Prostate gland (tissue), 2 donors: Measurements from ENCODE around the gene MBOAT2. TPM values are rescaled to one million over a fixed set of nuclear protein-coding genes. Genes with fewer than 3 reads are reported as not detected.

Source experiments
- DNase-seq: peaks from one replicate; pipeline ENCODE4 v3.0.0-alpha.2; 2019; ENCODE audit warnings: low spot score
- H3K27ac ChIP-seq, 2 donors: fragments of 200-600 bp; sonication (generic); 2 replicates each; pipeline ENCODE4 v1.5.1; 2017 to 2019
- H3K27me3 ChIP-seq: fragments of 200-600 bp; sonication (generic); replicated peaks from 2 replicates; pipeline ENCODE4 v1.5.1; 2019; ENCODE audit not compliant: insufficient read depth
- H3K36me3 ChIP-seq, 2 donors: fragments of 200-600 bp; sonication (generic); 1 replicate in 1 of 2; 2 replicates in 1 of 2; pipeline versions ENCODE4 v1.5.1 to v1.8.1; 2017 to 2019
- H3K4me1 ChIP-seq: fragments of 200-600 bp; sonication (generic); replicated peaks from 2 replicates; pipeline ENCODE4 v1.5.1; 2019
- H3K4me3 ChIP-seq, 2 donors: fragments of 200-600 bp; sonication (generic); 2 replicates each; pipeline ENCODE4 v1.5.1; 2017 to 2019
- H3K9me3 ChIP-seq: fragments of 200-600 bp; sonication (generic); 2 replicates; pipeline ENCODE4 v1.5.1; 2017
- CTCF ChIP-seq, 4 experiments: fragments of 200-600 bp in 2 of 4; fragments of 450-650 bp in 2 of 4; sonication (generic) in 2 of 4; IDR thresholded peaks; 1 replicate in 3 of 4; 2 replicates in 1 of 4; pipeline ENCODE4 v1.5.1; 2016 to 2019; ENCODE audit warnings: antibody characterized with exemption in 4 of 4, mild to moderate bottlenecking in 2 of 4, moderate library complexity in 2 of 4
- POLR2A ChIP-seq: fragments of 450-650 bp; IDR thresholded peaks from one replicate; pipeline ENCODE4 v1.6.1; 2016; ENCODE audit warnings: antibody characterized with exemption, mild to moderate bottlenecking
- POLR2AphosphoS5 ChIP-seq: sonication (generic); formaldehyde crosslinking; IDR thresholded peaks from one replicate; pipeline ENCODE4 v1.6.1; 2017; ENCODE audit warnings: antibody characterized with exemption
- WGBS: methylation state at CpG from one replicate; pipeline ENCODE4 v1.1.5; 2018; 5-methylcytosine and 5-hydroxymethylcytosine counted together
- intact Hi-C: fragments of 100-400 bp; cut with DNase I; formaldehyde crosslinking; loops from one replicate; pipeline ENCODE4 v1.14.2; 2022
- total RNA-seq, 2 donors: library from RNA; depleted of rRNA; stranded (reverse); fragments of >200 nt; gene quantifications; one replicate each; pipeline ENCODE4 v1.1.0, GENCODE V29; 2016

MBOAT2 gene
- total RNA-seq, 2 donors from 2014 or later = 20.3 to 40.2 TPM

- intact Hi-C loops = no loop called here
- WGBS = 83% methylated on average over 9 of the region's 9 CpGs
Observed at GRCh38 chr2:8966123-8966908, 37.2 kb downstream of the MBOAT2 start.

DNA sequence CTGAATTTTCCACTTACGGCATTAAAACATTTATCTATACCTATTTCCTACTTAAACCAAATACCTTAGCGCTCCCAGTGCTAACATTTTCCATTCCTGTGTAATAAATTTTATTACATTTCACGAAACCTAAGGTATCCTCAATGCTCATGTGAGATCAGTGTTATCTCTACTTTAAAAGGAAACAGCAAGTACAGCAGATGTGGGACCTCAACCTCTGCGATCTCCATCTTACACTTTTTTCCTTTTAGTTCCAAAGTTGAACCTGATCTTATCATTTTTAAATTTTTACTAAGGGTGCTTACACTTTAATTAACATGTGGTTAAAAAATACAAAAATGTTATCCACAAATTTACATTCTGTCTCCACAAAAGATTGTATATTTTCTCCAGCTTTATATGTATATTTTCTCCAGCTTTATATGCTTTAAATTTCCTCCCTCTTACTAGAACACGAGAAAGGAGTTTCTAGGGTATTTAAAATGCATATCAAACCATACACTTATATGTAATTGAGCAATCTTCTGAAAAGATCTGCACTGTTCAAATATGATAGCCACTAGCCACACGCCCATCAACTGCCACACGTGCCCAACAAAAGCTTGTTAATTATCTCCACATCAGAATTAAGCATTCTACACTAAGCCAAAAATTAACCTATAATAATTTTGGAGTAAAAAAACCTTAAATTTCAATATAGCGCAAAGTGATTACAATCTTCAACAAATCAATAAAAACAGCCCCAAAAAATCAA lies 38.1 kb downstream of the MBOAT2 start:
- TF ChIP-seq POLR2AphosphoS5 = no peak
- TF ChIP-seq CTCF (IDR thresholded peaks at IDR 0.05) = no peak
- no peak for TF ChIP-seq POLR2A
- no peaks in the 10 kb centered on the region for H3K9me3 ChIP-seq
- WGBS = 74% methylated on average over 8 of the region's 8 CpGs

More at GRCh38 chr2:8966123-8966908, 37.2 kb downstream of the MBOAT2 start:
- no peak overlapping the region for H3K27ac ChIP-seq
- no peaks in the 10 kb centered on the region for H3K4me1 ChIP-seq
- H3K9me3 ChIP-seq = no peaks in the 10 kb centered on the region
- no peaks in the 10 kb centered on the region for H3K36me3 ChIP-seq
- no peak overlapping the region for H3K4me3 ChIP-seq
- TF ChIP-seq CTCF (IDR thresholded peaks at IDR 0.05) = no peak
- no peak for TF ChIP-seq POLR2A
- no peak for TF ChIP-seq POLR2AphosphoS5
- no peaks in the 10 kb centered on the region for H3K27me3 ChIP-seq
- DNase-seq = no peak

DNA sequence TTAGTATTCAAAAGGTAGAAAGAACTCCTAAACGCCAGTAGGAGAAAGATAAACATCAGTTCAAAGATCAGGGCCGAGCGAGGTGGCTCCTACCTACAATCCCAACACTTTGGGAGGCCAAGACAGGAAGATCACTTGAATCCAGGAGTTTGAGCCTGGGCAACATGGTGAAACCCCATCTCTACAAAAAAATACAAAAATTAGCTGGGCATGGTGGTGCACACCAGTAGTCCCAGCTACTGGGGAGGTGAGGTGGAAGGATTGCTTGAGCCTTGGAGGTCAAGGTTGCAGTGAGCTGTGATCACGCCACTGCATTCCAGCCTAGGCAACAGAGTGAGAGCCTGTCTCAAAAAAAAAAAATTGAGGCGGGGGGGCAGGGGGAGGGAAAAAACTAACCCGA lies 40.6 kb downstream of the MBOAT2 start:
- 95% methylated on average over 6 of the region's 6 CpGs for WGBS
- no peak for DNase-seq
- Histone ChIP-seq H3K27me3 (no peaks in the 10 kb centered on the region), H3K9me3 (no peaks in the 10 kb centered on the region), H3K4me1 (no peaks in the 10 kb centered on the region), H3K36me3 (no peaks in the 10 kb centered on the region), H3K27ac (no peak overlapping the region), H3K4me3 (no peak overlapping the region)
- TF ChIP-seq CTCF (IDR thresholded peaks at IDR 0.05) (no peak), POLR2A (no peak), POLR2AphosphoS5 (no peak)
- intact Hi-C loops = no loop called here

More for the DNA sequence above, 38.1 kb downstream of the MBOAT2 start:
- intact Hi-C loops = no loop called here
- Histone ChIP-seq H3K27ac (no peak overlapping the region), H3K27me3 (no peaks in the 10 kb centered on the region), H3K4me1 (no peaks in the 10 kb centered on the region), H3K36me3 (no peaks in the 10 kb centered on the region), H3K4me3 (no peak overlapping the region)
- no peak for DNase-seq

GRCh38 chr2:8957628-8958027 lies 45.9 kb downstream of the MBOAT2 start:
- no peak overlapping the region for H3K4me3 ChIP-seq
- TF ChIP-seq POLR2A = no peak
- TF ChIP-seq CTCF (IDR thresholded peaks at IDR 0.05) = no peak
- no peak for TF ChIP-seq POLR2AphosphoS5
- H3K27ac ChIP-seq = no peak overlapping the region
- no peaks in the 10 kb centered on the region for H3K27me3 ChIP-seq
- 92% methylated on average over 4 of the region's 4 CpGs for WGBS
- no peaks in the 10 kb centered on the region for H3K36me3 ChIP-seq
- H3K9me3 ChIP-seq = no peaks in the 10 kb centered on the region
- DNase-seq = no peak
- no peaks in the 10 kb centered on the region for H3K4me1 ChIP-seq
- intact Hi-C loops = no loop called here
